ENCODE measurements around the gene PINLYP. TPM values are rescaled to one million over a fixed set of nuclear protein-coding genes. Genes with fewer than 3 reads are reported as not detected.
"Not testable (repeated sequence)": the region's sequence is repeated elsewhere in the genome, so short reads cannot be mapped to it uniquely, and the experiment has no call there.

The PINLYP gene
- total and polyA plus RNA-seq, 2 donors (not counting 1 experiment from before 2014, with no cell fraction given), result 5.1 to 14.7 TPM

DNA sequence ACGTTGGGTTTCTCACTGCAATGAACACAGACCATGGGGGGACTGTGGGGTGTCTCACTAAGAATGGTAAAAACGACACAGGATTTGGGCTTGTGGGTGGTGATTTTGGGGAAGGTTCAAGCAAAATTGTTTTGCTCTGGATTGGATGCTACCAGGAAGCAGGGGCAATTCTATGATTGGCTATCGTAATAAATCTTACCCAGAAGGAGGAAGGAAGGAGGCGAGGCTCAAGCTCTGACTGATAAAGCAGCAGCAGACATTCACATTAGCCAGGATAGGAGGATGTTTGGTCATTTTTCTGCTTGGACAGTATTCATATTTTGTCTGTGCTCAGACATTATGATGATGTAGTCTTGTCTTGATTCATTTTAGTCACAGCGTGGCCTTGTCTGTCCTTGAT lies 22.3 kb downstream of the PINLYP start:
- no peak for DNase-seq (ENCODE audit: low read depth in 2 of 2)
- H3K36me3 ChIP-seq (ENCODE audit: control insufficient read depth, insufficient read depth, low read length), result peaks cover 15% of the 10 kb centered on the region
- peaks cover 42% of the 10 kb centered on the region for H3K79me2 ChIP-seq (ENCODE audit: control insufficient read depth, insufficient read depth, low read length)
- H3K27me3 ChIP-seq (ENCODE audit: control insufficient read depth, insufficient read depth, low read length), result no peaks in the 10 kb centered on the region
- no peak overlapping the region for H3K27ac ChIP-seq (ENCODE audit: insufficient read depth, low read length)
- H3K9ac ChIP-seq (ENCODE audit: insufficient read depth, low read length), result no peak overlapping the region
- H3K4me2 ChIP-seq (ENCODE audit: extremely low read depth, insufficient read depth, low read length), result peak overlapping the region; percentile 99
- H2AFZ ChIP-seq (ENCODE audit: low read length), result no peak overlapping the region
- no peaks in the 10 kb centered on the region for H3K9me3 ChIP-seq (ENCODE audit: control insufficient read depth, insufficient read depth, low read depth, low read length)
- peak overlapping the region in 3 of 4 experiments; percentile 27 to 100 (median 98) for H3K4me3 ChIP-seq (replicated peaks in 1 of 4; ENCODE audit: control extremely low read depth in 1 of 4, insufficient read depth in 1 of 4, low read depth in 3 of 4, low read length in 4 of 4)
- no peaks in the 10 kb centered on the region for H4K20me1 ChIP-seq (ENCODE audit: control insufficient read depth, extremely low read depth, insufficient read depth, low read length)
- H3K4me1 ChIP-seq (ENCODE audit: control insufficient read depth, extremely low read depth, insufficient read depth, low read length), result peaks cover 8% of the 10 kb centered on the region
- TF ChIP-seq EZH2 (IDR thresholded peaks at IDR 0.05; ENCODE audit: low read length, missing control alignments), result no peak
- TF ChIP-seq, protein P1, sequence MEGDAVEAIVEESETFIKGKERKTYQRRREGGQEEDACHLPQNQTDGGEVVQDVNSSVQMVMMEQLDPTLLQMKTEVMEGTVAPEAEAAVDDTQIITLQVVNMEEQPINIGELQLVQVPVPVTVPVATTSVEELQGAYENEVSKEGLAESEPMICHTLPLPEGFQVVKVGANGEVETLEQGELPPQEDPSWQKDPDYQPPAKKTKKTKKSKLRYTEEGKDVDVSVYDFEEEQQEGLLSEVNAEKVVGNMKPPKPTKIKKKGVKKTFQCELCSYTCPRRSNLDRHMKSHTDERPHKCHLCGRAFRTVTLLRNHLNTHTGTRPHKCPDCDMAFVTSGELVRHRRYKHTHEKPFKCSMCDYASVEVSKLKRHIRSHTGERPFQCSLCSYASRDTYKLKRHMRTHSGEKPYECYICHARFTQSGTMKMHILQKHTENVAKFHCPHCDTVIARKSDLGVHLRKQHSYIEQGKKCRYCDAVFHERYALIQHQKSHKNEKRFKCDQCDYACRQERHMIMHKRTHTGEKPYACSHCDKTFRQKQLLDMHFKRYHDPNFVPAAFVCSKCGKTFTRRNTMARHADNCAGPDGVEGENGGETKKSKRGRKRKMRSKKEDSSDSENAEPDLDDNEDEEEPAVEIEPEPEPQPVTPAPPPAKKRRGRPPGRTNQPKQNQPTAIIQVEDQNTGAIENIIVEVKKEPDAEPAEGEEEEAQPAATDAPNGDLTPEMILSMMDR (conservative IDR thresholded peaks at IDR 0.05 in 1 of 2, IDR thresholded peaks at IDR 0.05 in 1 of 2; ENCODE audit: low read depth in 1 of 2, low read length in 2 of 2), result no peak

DNA sequence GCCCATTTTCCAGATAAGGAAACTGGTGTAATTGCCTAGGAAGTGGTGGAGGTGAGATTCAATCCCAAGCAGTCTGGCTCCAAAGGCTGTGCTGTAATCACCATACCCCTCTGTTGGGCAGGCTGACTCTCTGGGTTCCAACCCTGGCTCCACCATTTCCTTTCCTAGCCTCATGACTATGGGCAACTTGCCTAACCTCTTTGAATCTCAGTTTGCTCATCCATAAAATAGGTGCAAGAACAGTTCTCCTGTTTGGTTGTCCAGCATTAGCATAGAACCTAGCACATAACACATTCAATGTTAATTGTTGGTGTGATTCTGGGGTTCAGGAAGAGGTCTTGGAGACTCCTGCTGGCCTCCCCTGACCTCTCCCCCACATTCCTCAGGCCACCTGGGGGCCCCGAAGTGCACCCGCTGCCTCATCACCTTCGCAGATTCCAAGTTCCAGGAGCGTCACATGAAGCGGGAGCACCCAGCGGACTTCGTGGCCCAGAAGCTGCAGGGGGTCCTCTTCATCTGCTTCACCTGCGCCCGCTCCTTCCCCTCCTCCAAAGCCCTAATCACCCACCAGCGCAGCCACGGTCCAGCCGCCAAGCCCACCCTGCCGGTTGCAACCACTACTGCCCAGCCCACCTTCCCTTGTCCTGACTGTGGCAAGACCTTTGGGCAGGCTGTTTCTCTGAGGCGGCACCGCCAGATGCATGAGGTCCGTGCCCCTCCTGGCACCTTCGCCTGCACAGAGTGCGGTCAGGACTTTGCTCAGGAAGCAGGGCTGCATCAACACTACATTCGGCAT lies 23.0 kb downstream of the PINLYP start:
- Histone ChIP-seq H4K20me1 (ENCODE audit: control insufficient read depth, extremely low read depth, insufficient read depth, low read length) (no peaks in the 10 kb centered on the region), H3K27ac (ENCODE audit: insufficient read depth, low read length) (no peak overlapping the region), H3K9me3 (ENCODE audit: control insufficient read depth, insufficient read depth, low read depth, low read length) (no peaks in the 10 kb centered on the region), H2AFZ (ENCODE audit: low read length) (no peak overlapping the region), H3K4me1 (ENCODE audit: control insufficient read depth, extremely low read depth, insufficient read depth, low read length) (peaks cover 8% of the 10 kb centered on the region), H3K4me3 (replicated peaks in 1 of 4; ENCODE audit: control extremely low read depth in 1 of 4, insufficient read depth in 1 of 4, low read depth in 3 of 4, low read length in 4 of 4) (no peak overlapping the region), H3K36me3 (ENCODE audit: control insufficient read depth, insufficient read depth, low read length) (peaks cover 11% of the 10 kb centered on the region), H3K79me2 (ENCODE audit: control insufficient read depth, insufficient read depth, low read length) (peaks cover 36% of the 10 kb centered on the region), H3K27me3 (ENCODE audit: control insufficient read depth, insufficient read depth, low read length) (no peaks in the 10 kb centered on the region), H3K9ac (ENCODE audit: insufficient read depth, low read length) (no peak overlapping the region), H3K4me2 (ENCODE audit: extremely low read depth, insufficient read depth, low read length) (no peak overlapping the region)
- DNase-seq (ENCODE audit: low read depth in 2 of 2), result no peak
- TF ChIP-seq, protein P1 (conservative IDR thresholded peaks at IDR 0.05 in 1 of 2, IDR thresholded peaks at IDR 0.05 in 1 of 2; ENCODE audit: low read depth in 1 of 2, low read length in 2 of 2), result no peak
- no peak for TF ChIP-seq EZH2 (IDR thresholded peaks at IDR 0.05; ENCODE audit: low read length, missing control alignments)

- Histone ChIP-seq H3K4me3 (replicated peaks in 1 of 4; ENCODE audit: control extremely low read depth in 1 of 4, insufficient read depth in 1 of 4, low read depth in 3 of 4, low read length in 4 of 4) (no peak overlapping the region), H3K9me3 (ENCODE audit: control insufficient read depth, insufficient read depth, low read depth, low read length) (no peaks in the 10 kb centered on the region), H3K36me3 (ENCODE audit: control insufficient read depth, insufficient read depth, low read length) (peaks cover 9% of the 10 kb centered on the region), H4K20me1 (ENCODE audit: control insufficient read depth, extremely low read depth, insufficient read depth, low read length) (no peaks in the 10 kb centered on the region), H3K4me2 (ENCODE audit: extremely low read depth, insufficient read depth, low read length) (no peak overlapping the region), H3K79me2 (ENCODE audit: control insufficient read depth, insufficient read depth, low read length) (peaks cover 26% of the 10 kb centered on the region), H2AFZ (ENCODE audit: low read length) (no peak overlapping the region), H3K27ac (ENCODE audit: insufficient read depth, low read length) (no peak overlapping the region), H3K4me1 (ENCODE audit: control insufficient read depth, extremely low read depth, insufficient read depth, low read length) (peaks cover 6% of the 10 kb centered on the region), H3K9ac (ENCODE audit: insufficient read depth, low read length) (no peak overlapping the region), H3K27me3 (ENCODE audit: control insufficient read depth, insufficient read depth, low read length) (no peaks in the 10 kb centered on the region)
- DNase-seq (ENCODE audit: low read depth in 2 of 2), result no peak
- no peak for TF ChIP-seq EZH2 (IDR thresholded peaks at IDR 0.05; ENCODE audit: low read length, missing control alignments)
- TF ChIP-seq, protein P1 (conservative IDR thresholded peaks at IDR 0.05 in 1 of 2, IDR thresholded peaks at IDR 0.05 in 1 of 2; ENCODE audit: low read depth in 1 of 2, low read length in 2 of 2), result no peak
These were observed 24.2 kb downstream of the PINLYP start for GRCh38 chr19:43599635-43600295.

GRCh38 chr19:43600326-43600725 lies 24.7 kb downstream of the PINLYP start:
- H3K4me1 ChIP-seq (ENCODE audit: control insufficient read depth, extremely low read depth, insufficient read depth, low read length); H2AFZ ChIP-seq (ENCODE audit: low read length); H3K9ac ChIP-seq (ENCODE audit: insufficient read depth, low read length); H3K4me2 ChIP-seq (ENCODE audit: extremely low read depth, insufficient read depth, low read length); H3K27me3 ChIP-seq (ENCODE audit: control insufficient read depth, insufficient read depth, low read length); H3K27ac ChIP-seq (ENCODE audit: insufficient read depth, low read length); H3K4me3 ChIP-seq (replicated peaks in 1 of 4; ENCODE audit: control extremely low read depth in 1 of 4, insufficient read depth in 1 of 4, low read depth in 3 of 4, low read length in 4 of 4); H3K36me3 ChIP-seq (ENCODE audit: control insufficient read depth, insufficient read depth, low read length); DNase-seq (ENCODE audit: low read depth in 2 of 2); H3K9me3 ChIP-seq (ENCODE audit: control insufficient read depth, insufficient read depth, low read depth, low read length); H4K20me1 ChIP-seq (ENCODE audit: control insufficient read depth, extremely low read depth, insufficient read depth, low read length): not testable (repeated sequence)
- H3K79me2 ChIP-seq (ENCODE audit: control insufficient read depth, insufficient read depth, low read length), result peaks cover 20% of the 10 kb centered on the region
